Measurements from ENCODE around the gene GBF1.
"Not testable (repeated sequence)": the region's sequence is repeated elsewhere in the genome, so short reads cannot be mapped to it uniquely, and the experiment has no call there.

DNA sequence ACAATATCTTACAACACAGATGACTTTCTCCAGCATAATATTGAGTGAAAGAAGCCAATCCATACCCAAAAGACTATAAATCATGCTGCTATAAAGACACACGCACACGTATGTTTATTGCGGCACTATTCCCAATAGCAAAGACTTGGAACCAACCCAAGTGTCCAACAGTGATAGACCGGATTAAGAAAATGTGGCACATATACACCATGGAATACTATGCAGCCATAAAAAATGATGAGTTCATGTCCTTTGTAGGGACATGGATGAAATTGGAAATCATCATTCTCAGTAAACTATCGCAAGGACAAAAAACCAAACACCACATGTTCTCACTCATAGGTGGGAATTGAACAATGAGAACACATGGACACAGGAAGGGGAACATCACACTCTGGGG lies 63.0 kb downstream of the GBF1 start:
- TF ChIP-seq CTCF (IDR thresholded peaks at IDR 0.05; ENCODE audit: poor library complexity, severe bottlenecking); RAD21 (conservative IDR thresholded peaks at IDR 0.05); SMC3 (conservative IDR thresholded peaks at IDR 0.05; ENCODE audit: poor library complexity); POLR2AphosphoS5 (IDR thresholded peaks at IDR 0.05); MXI1 (conservative IDR thresholded peaks at IDR 0.05; ENCODE audit: poor library complexity, severe bottlenecking); EP300 (conservative IDR thresholded peaks at IDR 0.05; ENCODE audit: poor library complexity, severe bottlenecking); TAF1 (IDR thresholded peaks at IDR 0.05; ENCODE audit: low read depth); EZH2 (IDR thresholded peaks at IDR 0.05; ENCODE audit: borderline replicate concordance, insufficient read depth, low read length, poor library complexity, severe bottlenecking): not testable (repeated sequence)

Data from neural cell (in vitro differentiated cells).